GM10847 (cell line): ENCODE measurements around the gene ADAM23.

Experiments used
- POLR2A ChIP-seq: IDR thresholded peaks from 2 replicates; pipeline ENCODE4 v1.6.1; 2011; ENCODE audit not compliant: insufficient read length; ENCODE audit errors: extremely low read depth

The ADAM23 gene

GRCh38 chr2:206631340-206631739 is 188.0 kb downstream of the ADAM23 start:
- no peak for TF ChIP-seq POLR2A

- TF ChIP-seq POLR2A, result no peak
Measured at GRCh38 chr2:206635015-206635414, 191.7 kb downstream of the ADAM23 start.

- no peak for TF ChIP-seq POLR2A
Measured at GRCh38 chr2:206639636-206640035, 196.3 kb downstream of the ADAM23 start.

GRCh38 chr2:206641226-206641625 is 197.9 kb downstream of the ADAM23 start:
- TF ChIP-seq POLR2A, result no peak

- no peak for TF ChIP-seq POLR2A
Measured at GRCh38 chr2:206642075-206643025, 199.0 kb downstream of the ADAM23 start, which contains the start of gene FAM237A. Gene FAM237A, plus strand, starts transcription at chr2:206642487. Its CDS starts 1,750 bp downstream, at chr2:206644237.

GRCh38 chr2:206647985-206648384 is 204.7 kb downstream of the ADAM23 start:
- no peak for TF ChIP-seq POLR2A

- TF ChIP-seq POLR2A, result no peak
Measured at GRCh38 chr2:206657087-206657486, 213.8 kb downstream of the ADAM23 start.

GRCh38 chr2:206665251-206665650 is 221.9 kb downstream of the ADAM23 start:
- TF ChIP-seq POLR2A, result no peak
